Spleen (tissue), 11 donors: ENCODE measurements around the gene ISOC1. TPM values are rescaled to one million over a fixed set of nuclear protein-coding genes. Genes with fewer than 3 reads are reported as not detected.

ENCODE experiments used
- DNase-seq: peaks from one replicate; pipeline ENCODE4 v3.0.0-alpha.2; 2020
- H3K27ac ChIP-seq, 8 donors: fragments of 200-600 bp; sonication (generic) in 7 of 8; 1 replicate in 4 of 8; 2 replicates in 4 of 8; pipeline versions ENCODE4 v1.5.0 to v1.8.0; 2016 to 2021; ENCODE audit warnings: inconsistent platforms in 4 of 8, mild to moderate bottlenecking in 4 of 8, moderate library complexity in 1 of 8
- H3K27me3 ChIP-seq, 7 donors: fragments of 200-600 bp; sonication (generic) in 6 of 7; replicated peaks in 1 of 7; 1 replicate in 4 of 7; 2 replicates in 3 of 7; pipeline versions ENCODE4 v1.5.0 to v1.8.0; 2016 to 2021; ENCODE audit warnings: inconsistent platforms in 3 of 7, mild to moderate bottlenecking in 1 of 7
- H3K36me3 ChIP-seq, 6 donors: fragments of 200-600 bp; sonication (generic) in 5 of 6; 1 replicate in 4 of 6; 2 replicates in 2 of 6; pipeline versions ENCODE4 v1.5.0 to v1.8.0; 2016 to 2021; ENCODE audit warnings: inconsistent platforms in 2 of 6
- H3K4me1 ChIP-seq, 6 donors: fragments of 200-600 bp; sonication (generic) in 5 of 6; 1 replicate in 3 of 6; 2 replicates in 3 of 6; pipeline versions ENCODE4 v1.5.0 to v1.8.0; 2016 to 2021; ENCODE audit warnings: inconsistent platforms in 3 of 6
- H3K4me3 ChIP-seq, 8 donors: fragments of 200-600 bp; sonication (generic) in 7 of 8; 1 replicate in 4 of 8; 2 replicates in 4 of 8; pipeline versions ENCODE4 v1.5.0 to v1.8.0; 2016 to 2021; ENCODE audit warnings: inconsistent platforms in 4 of 8, mild to moderate bottlenecking in 4 of 8, moderate library complexity in 2 of 8
- H3K9me3 ChIP-seq, 8 donors: fragments of 200-600 bp; sonication (generic) in 7 of 8; 1 replicate in 4 of 8; 2 replicates in 4 of 8; pipeline versions ENCODE4 v1.5.0 to v1.8.0; 2016 to 2021; ENCODE audit warnings: inconsistent platforms in 4 of 8
- CTCF ChIP-seq, 11 experiments: fragments of 200-600 bp in 7 of 11; fragments of 450-650 bp in 4 of 11; sonication (generic) in 4 of 11; IDR thresholded peaks in 8 of 11; conservative IDR thresholded peaks in 3 of 11; 1 replicate in 7 of 11; 2 replicates in 4 of 11; pipeline versions ENCODE4 v1.4.0 to v1.8.0; 2016 to 2021; ENCODE audit warnings: antibody characterized with exemption in 11 of 11, inconsistent platforms in 4 of 11, mild to moderate bottlenecking in 1 of 11
- POLR2A ChIP-seq, 3 donors: fragments of 450-650 bp; IDR thresholded peaks; one replicate each; pipeline ENCODE4 v1.5.1; 2017; ENCODE audit warnings: antibody characterized with exemption in 3 of 3, mild to moderate bottlenecking in 1 of 3
- POLR2AphosphoS5 ChIP-seq, 3 donors: sonication (generic); formaldehyde crosslinking; IDR thresholded peaks; one replicate each; pipeline ENCODE4 v1.5.1; 2017; ENCODE audit warnings: antibody characterized with exemption in 3 of 3
- WGBS, 5 donors: extraction: QIAGEN DNeasy Blood & Tissue Kit in 3 of 5; methylation state at CpG; one replicate each; pipeline versions ENCODE4 v1.1.5 to v1.1.7; 2013 to 2018; 5-methylcytosine and 5-hydroxymethylcytosine counted together
- intact Hi-C: fragments of 100-400 bp; cut with DNase I; formaldehyde crosslinking; loops from one replicate; pipeline ENCODE4 v1.15.0; 2023; ENCODE audit warnings: low total_unique reads
- polyA plus RNA-seq, 3 donors: library from polyadenylated mRNA; stranded (reverse); fragments of 200-250 nt; gene quantifications; one replicate each; pipeline ENCODE4 v1.2.1, GENCODE V29; 2013
- total RNA-seq, 7 donors: library from RNA; depleted of rRNA in 3 of 7; stranded (reverse); fragments of >200 nt in 3 of 7; fragmentation: NEBNext Ultra II Directional in 4 of 7; extraction: Animal tissue kit (Norgen Biotek cat#: 25700) in 4 of 7; gene quantifications; one replicate each; pipeline versions ENCODE4 v1.1.0 to v1.2.1, GENCODE V29; 2016 to 2021
- donor health status: healthy with polysubstance abuse.
- donor health status: DM: no; HTN: no; CAD: no; lungs with moderate emphysema.
- donor health status: DM: no; HTN: no; CAD: no.
- donor health status: Bipolar disorder and iron deficiency.
- donor health status: healthy.
- donor health status: DM: no; HTN: no; CAD: no.
- donor health status: DM: yes; HTN: yes; CAD: no.

The ISOC1 gene
- total and polyA plus RNA-seq, 10 donors: 7.2 to 22.9 (median 12.4) TPM

DNA sequence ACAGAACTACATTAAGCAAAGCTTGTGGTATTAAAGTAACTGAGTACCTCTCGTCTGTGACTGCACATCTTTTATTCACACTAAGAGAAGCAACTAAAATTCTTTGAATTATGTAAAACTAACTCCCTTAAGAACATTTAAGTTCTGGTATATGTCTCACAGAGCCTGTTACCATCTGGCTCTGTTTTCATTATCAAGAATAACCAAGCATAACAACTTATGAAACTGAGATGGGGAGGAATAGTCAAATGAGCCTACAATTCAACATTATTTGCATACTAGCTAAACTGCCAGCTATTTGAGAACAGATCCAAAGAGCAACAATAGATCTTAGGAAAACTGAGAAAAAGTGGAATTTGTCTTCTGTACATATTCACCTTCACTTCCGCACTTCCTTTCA is 25.3 kb upstream of the ISOC1 start:
- WGBS, 5 donors: 70 to 91% (median 84%) methylated on average over 2 of the region's 2 CpGs
- intact Hi-C loops: no loop called here
- Histone ChIP-seq H3K27me3 (peaks cover 0 to 7% (median 0%) of the 10 kb centered on the region in 7 donors), H3K36me3 (no peaks in the 10 kb centered on the region), H3K27ac (no peak overlapping the region), H3K9me3 (no peaks in the 10 kb centered on the region), H3K4me1 (no peaks in the 10 kb centered on the region), H3K4me3 (no peak overlapping the region)
- TF ChIP-seq CTCF (IDR thresholded peaks at IDR 0.05 in 8 of 11, conservative IDR thresholded peaks at IDR 0.05 in 3 of 11) (no peak), POLR2A (IDR thresholded peaks at IDR 0.05) (no peak), POLR2AphosphoS5 (IDR thresholded peaks at IDR 0.05) (no peak)
- DNase-seq: no peak

GRCh38 chr5:129073111-129073510 is 21.4 kb upstream of the ISOC1 start:
- no peak for TF ChIP-seq POLR2AphosphoS5 (IDR thresholded peaks at IDR 0.05)
- TF ChIP-seq CTCF (IDR thresholded peaks at IDR 0.05 in 8 of 11, conservative IDR thresholded peaks at IDR 0.05 in 3 of 11): no peak
- no peak for TF ChIP-seq POLR2A (IDR thresholded peaks at IDR 0.05)
- no peaks in the 10 kb centered on the region for H3K36me3 ChIP-seq
- no peaks in the 10 kb centered on the region for H3K9me3 ChIP-seq
- no peaks in the 10 kb centered on the region for H3K4me1 ChIP-seq
- intact Hi-C loops: no loop called here
- no peak overlapping the region for H3K27ac ChIP-seq
- peaks cover 0 to 7% (median 0%) of the 10 kb centered on the region in 7 donors for H3K27me3 ChIP-seq
- H3K4me3 ChIP-seq: no peak overlapping the region
- 79 to 91% (median 85%) methylated on average over 3 of the region's 3 CpGs for WGBS, 5 donors
- no peak for DNase-seq

- WGBS, 5 donors: 74 to 86% (median 83%) methylated on average over 4 of the region's 4 CpGs
- H3K9me3 ChIP-seq: no peaks in the 10 kb centered on the region
- no peak overlapping the region for H3K27ac ChIP-seq
- intact Hi-C loops: no loop called here
- no peaks in the 10 kb centered on the region for H3K36me3 ChIP-seq
- no peak for TF ChIP-seq CTCF (IDR thresholded peaks at IDR 0.05 in 8 of 11, conservative IDR thresholded peaks at IDR 0.05 in 3 of 11)
- TF ChIP-seq POLR2A (IDR thresholded peaks at IDR 0.05): no peak
- TF ChIP-seq POLR2AphosphoS5 (IDR thresholded peaks at IDR 0.05): no peak
- H3K27me3 ChIP-seq: peaks cover 0 to 7% (median 0%) of the 10 kb centered on the region in 7 donors
- H3K4me3 ChIP-seq: no peak overlapping the region
- H3K4me1 ChIP-seq: no peaks in the 10 kb centered on the region
- DNase-seq: no peak
These were observed 19.6 kb upstream of the ISOC1 start for GRCh38 chr5:129074903-129075302.

- WGBS, 5 donors: 70 to 86% (median 79%) methylated on average over 3 of the region's 3 CpGs
- Histone ChIP-seq H3K36me3 (no peaks in the 10 kb centered on the region), H3K9me3 (no peaks in the 10 kb centered on the region), H3K4me1 (no peaks in the 10 kb centered on the region), H3K27ac (no peak overlapping the region), H3K4me3 (no peak overlapping the region), H3K27me3 (peaks cover 0 to under 1% (median 0%) of the 10 kb centered on the region in 7 donors)
- no peak for DNase-seq
- intact Hi-C loops: no loop called here
- TF ChIP-seq CTCF (IDR thresholded peaks at IDR 0.05 in 8 of 11, conservative IDR thresholded peaks at IDR 0.05 in 3 of 11) (no peak), POLR2AphosphoS5 (IDR thresholded peaks at IDR 0.05) (no peak), POLR2A (IDR thresholded peaks at IDR 0.05) (no peak)
These were observed 17.0 kb upstream of the ISOC1 start for GRCh38 chr5:129077433-129078075.
